OCI-LY3 (cell line): ENCODE data around the gene PARD3.
"Not testable (repeated sequence)": the region's sequence is repeated elsewhere in the genome, so short reads cannot be mapped to it uniquely, and the experiment has no call there.

Source experiments
- H2AFZ ChIP-seq: fragments of 200-600, 300-600 bp; shearing (Covaris generic); 2 replicates; pipeline ENCODE4 v1.6.0; 2014; ENCODE audit warnings: antibody characterized with exemption, low read depth, low read length
- H3K27ac ChIP-seq: fragments of 200-600, 300-600 bp; sonication (generic); 2 replicates; pipeline ENCODE4 v1.5.1; 2014; ENCODE audit warnings: mild to moderate bottlenecking, low read length, moderate library complexity, mixed read lengths
- H3K27me3 ChIP-seq: fragments of 200-600, 300-600 bp; sonication (generic); 2 replicates; pipeline ENCODE4 v1.6.1; 2014; ENCODE audit warnings: low read depth, low read length, mixed read lengths
- H3K36me3 ChIP-seq: fragments of 200-600, 300-600 bp; sonication (generic); replicated peaks from 2 replicates; pipeline ENCODE3; 2014; ENCODE audit warnings: low read depth, low read length, mixed read lengths
- H3K4me1 ChIP-seq: fragments of 300-600, 200-600 bp; sonication (generic); 2 replicates; pipeline ENCODE4 v1.6.1; 2014; ENCODE audit warnings: low read length, mixed read lengths
- H3K4me2 ChIP-seq: fragments of 200-600, 300-600 bp; sonication (generic); 2 replicates; pipeline ENCODE4 v1.6.1; 2014; ENCODE audit warnings: low read length, mixed read lengths
- H3K4me3 ChIP-seq: fragments of 300-600, 200-600 bp; sonication (generic); 2 replicates; pipeline ENCODE4 v1.5.1; 2014; ENCODE audit warnings: antibody characterized with exemption, mild to moderate bottlenecking, low read length, moderate library complexity
- H3K79me2 ChIP-seq: fragments of 300-600, 200-600 bp; shearing (Covaris generic); 2 replicates; pipeline ENCODE4 v1.6.1; 2014; ENCODE audit warnings: mild to moderate bottlenecking, low read length, mixed read lengths
- H3K9ac ChIP-seq: fragments of 300-600, 200-600 bp; shearing (Covaris generic); 2 replicates; pipeline ENCODE4 v1.6.0; 2014; ENCODE audit warnings: mild to moderate bottlenecking, low read length, moderate library complexity
- H3K9me3 ChIP-seq: fragments of 200-600, 300-600 bp; shearing (Covaris generic); 2 replicates; pipeline ENCODE4 v1.6.1; 2014; ENCODE audit warnings: low read length, mixed read lengths; ENCODE audit not compliant: insufficient read depth
- H4K20me1 ChIP-seq: fragments of 200-600, 300-600 bp; sonication (generic); 2 replicates; pipeline ENCODE4 v1.6.1; 2016; ENCODE audit warnings: low read length, mixed read lengths; ENCODE audit not compliant: insufficient read depth
- CTCF ChIP-seq: fragments of 200-600, 300-600 bp; sonication (generic); IDR thresholded peaks from 2 replicates; pipeline ENCODE4 v1.5.1; 2014; ENCODE audit warnings: antibody characterized with exemption, low read length, low read depth
- EZH2phosphoT487 ChIP-seq: fragments of 200-600 bp; shearing (Covaris generic); IDR thresholded peaks from 2 replicates; pipeline ENCODE4 v1.6.1; 2018; ENCODE audit warnings: antibody characterized with exemption, mixed run types, low read depth

PARD3 gene

GRCh38 chr10:34707656-34708055, 107.4 kb downstream of the PARD3 start:
- Histone ChIP-seq H3K4me2 (no peak overlapping the region), H4K20me1 (no peaks in the 10 kb centered on the region), H3K4me1 (no peaks in the 10 kb centered on the region), H3K9ac (no peak overlapping the region), H3K27ac (no peak overlapping the region), H2AFZ (no peak overlapping the region), H3K4me3 (no peak overlapping the region), H3K36me3 (no peaks in the 10 kb centered on the region), H3K79me2 (no peaks in the 10 kb centered on the region), H3K9me3 (no peaks in the 10 kb centered on the region), H3K27me3 (no peaks in the 10 kb centered on the region)
- TF ChIP-seq CTCF (no peak), EZH2phosphoT487 (no peak)

GRCh38 chr10:34706992-34707391, 108.1 kb downstream of the PARD3 start:
- H3K27me3 ChIP-seq, H3K9me3 ChIP-seq, H3K4me3 ChIP-seq, H3K4me1 ChIP-seq, H3K36me3 ChIP-seq, H3K9ac ChIP-seq, H3K79me2 ChIP-seq, H3K27ac ChIP-seq, H4K20me1 ChIP-seq, H3K4me2 ChIP-seq, H2AFZ ChIP-seq: not testable (repeated sequence)

- no peaks in the 10 kb centered on the region for H3K9me3 ChIP-seq
- H3K9ac ChIP-seq: no peak overlapping the region
- no peaks in the 10 kb centered on the region for H4K20me1 ChIP-seq
- H3K79me2 ChIP-seq: no peaks in the 10 kb centered on the region
- no peaks in the 10 kb centered on the region for H3K4me1 ChIP-seq
- H2AFZ ChIP-seq: no peak overlapping the region
- H3K27me3 ChIP-seq: no peaks in the 10 kb centered on the region
- H3K36me3 ChIP-seq: no peaks in the 10 kb centered on the region
- no peak overlapping the region for H3K4me2 ChIP-seq
- no peak for TF ChIP-seq CTCF
- TF ChIP-seq EZH2phosphoT487: no peak
- H3K27ac ChIP-seq: no peak overlapping the region
- no peak overlapping the region for H3K4me3 ChIP-seq
Observed at GRCh38 chr10:34706147-34706546, 108.9 kb downstream of the PARD3 start.

GRCh38 chr10:34705563-34705962, 109.5 kb downstream of the PARD3 start:
- Histone ChIP-seq H2AFZ (no peak overlapping the region), H3K9me3 (no peaks in the 10 kb centered on the region), H3K4me2 (no peak overlapping the region), H3K36me3 (no peaks in the 10 kb centered on the region), H3K4me1 (no peaks in the 10 kb centered on the region), H3K27ac (no peak overlapping the region), H4K20me1 (no peaks in the 10 kb centered on the region), H3K27me3 (no peaks in the 10 kb centered on the region), H3K79me2 (no peaks in the 10 kb centered on the region), H3K9ac (no peak overlapping the region), H3K4me3 (no peak overlapping the region)
- no peak for TF ChIP-seq CTCF
- TF ChIP-seq EZH2phosphoT487: no peak
